Measurements from ENCODE around the gene LTN1. TPM values are rescaled to one million over a fixed set of nuclear protein-coding genes. Genes with fewer than 3 reads are reported as not detected.

The LTN1 gene
- total RNA-seq, 2 donors from 2014 or later, result 19.8 to 21.8 TPM

DNA sequence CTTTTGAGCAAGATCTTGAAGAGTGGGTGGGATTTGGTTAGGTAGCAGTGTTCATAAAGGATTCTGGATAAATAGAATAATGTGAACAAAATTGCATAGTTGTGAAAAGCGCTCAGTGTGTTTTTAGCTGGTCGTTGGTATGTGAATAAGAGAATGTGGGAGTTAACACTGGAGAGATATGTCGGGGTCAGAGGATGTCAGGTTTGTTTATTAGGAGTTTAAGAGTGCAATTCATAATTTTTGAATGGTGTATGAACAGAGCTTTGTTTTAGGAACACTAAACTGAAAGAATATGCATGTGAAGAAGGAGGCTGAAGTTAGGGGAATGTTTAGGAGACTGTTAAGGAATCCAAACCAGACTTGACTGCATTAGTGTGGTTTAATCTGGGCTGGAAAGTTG lies 41.2 kb upstream of the LTN1 start:
- no peaks in the 10 kb centered on the region for H3K4me1 Mint-ChIP-seq
- H3K36me3 ChIP-seq (ENCODE audit: control insufficient read depth, insufficient read depth, low read length), result peaks cover 91% of the 10 kb centered on the region
- H3K27me3 Mint-ChIP-seq (ENCODE audit: insufficient read depth), result no peaks in the 10 kb centered on the region
- H3K27ac ChIP-seq (ENCODE audit: low read depth, low read length), result no peak overlapping the region
- peaks cover 69% of the 10 kb centered on the region for H3K36me3 Mint-ChIP-seq (ENCODE audit: low read depth)
- no peaks in the 10 kb centered on the region for H3K9me3 Mint-ChIP-seq
- no peaks in the 10 kb centered on the region for H3K9me3 ChIP-seq (ENCODE audit: control insufficient read depth, low read length)
- no peaks in the 10 kb centered on the region for H3K4me1 ChIP-seq (ENCODE audit: control insufficient read depth, insufficient read depth, low read length)
- H3K9ac ChIP-seq (ENCODE audit: extremely low read depth, low read length, poor library complexity, severe bottlenecking), result no peak overlapping the region
- no peak overlapping the region for H3K27ac Mint-ChIP-seq
- WGBS, 2 experiments (ENCODE audit: insufficient coverage in 1 of 2, insufficient read length in 1 of 2), result 92 to 95% methylated on average over 3 of the region's 3 CpGs
- DNase-seq, result no peak
- H3K27me3 ChIP-seq (ENCODE audit: control insufficient read depth, insufficient read depth, low read length, poor library complexity, severe bottlenecking), result no peaks in the 10 kb centered on the region
- no peak overlapping the region for H3K4me3 Mint-ChIP-seq
- TF ChIP-seq, protein P1, sequence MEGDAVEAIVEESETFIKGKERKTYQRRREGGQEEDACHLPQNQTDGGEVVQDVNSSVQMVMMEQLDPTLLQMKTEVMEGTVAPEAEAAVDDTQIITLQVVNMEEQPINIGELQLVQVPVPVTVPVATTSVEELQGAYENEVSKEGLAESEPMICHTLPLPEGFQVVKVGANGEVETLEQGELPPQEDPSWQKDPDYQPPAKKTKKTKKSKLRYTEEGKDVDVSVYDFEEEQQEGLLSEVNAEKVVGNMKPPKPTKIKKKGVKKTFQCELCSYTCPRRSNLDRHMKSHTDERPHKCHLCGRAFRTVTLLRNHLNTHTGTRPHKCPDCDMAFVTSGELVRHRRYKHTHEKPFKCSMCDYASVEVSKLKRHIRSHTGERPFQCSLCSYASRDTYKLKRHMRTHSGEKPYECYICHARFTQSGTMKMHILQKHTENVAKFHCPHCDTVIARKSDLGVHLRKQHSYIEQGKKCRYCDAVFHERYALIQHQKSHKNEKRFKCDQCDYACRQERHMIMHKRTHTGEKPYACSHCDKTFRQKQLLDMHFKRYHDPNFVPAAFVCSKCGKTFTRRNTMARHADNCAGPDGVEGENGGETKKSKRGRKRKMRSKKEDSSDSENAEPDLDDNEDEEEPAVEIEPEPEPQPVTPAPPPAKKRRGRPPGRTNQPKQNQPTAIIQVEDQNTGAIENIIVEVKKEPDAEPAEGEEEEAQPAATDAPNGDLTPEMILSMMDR (conservative IDR thresholded peaks at IDR 0.05), result no peak
- no peak overlapping the region for H3K4me3 ChIP-seq (ENCODE audit: low read length)

GRCh38 chr21:29033301-29033700 lies 40.6 kb upstream of the LTN1 start:
- H3K4me3 Mint-ChIP-seq, result no peak overlapping the region
- TF ChIP-seq, protein P1 (conservative IDR thresholded peaks at IDR 0.05), result no peak
- DNase-seq, result no peak
- no peaks in the 10 kb centered on the region for H3K4me1 Mint-ChIP-seq
- H3K27ac Mint-ChIP-seq, result no peak overlapping the region
- 67 to 70% methylated on average over 3 of the region's 4 CpGs for WGBS, 2 experiments (ENCODE audit: insufficient coverage in 1 of 2, insufficient read length in 1 of 2)
- no peak overlapping the region for H3K27ac ChIP-seq (ENCODE audit: low read depth, low read length)
- H3K4me3 ChIP-seq (ENCODE audit: low read length), result no peak overlapping the region
- peaks cover 74% of the 10 kb centered on the region for H3K36me3 Mint-ChIP-seq (ENCODE audit: low read depth)
- no peak overlapping the region for H3K9ac ChIP-seq (ENCODE audit: extremely low read depth, low read length, poor library complexity, severe bottlenecking)
- H3K27me3 ChIP-seq (ENCODE audit: control insufficient read depth, insufficient read depth, low read length, poor library complexity, severe bottlenecking), result no peaks in the 10 kb centered on the region
- no peaks in the 10 kb centered on the region for H3K27me3 Mint-ChIP-seq (ENCODE audit: insufficient read depth)
- H3K9me3 Mint-ChIP-seq, result no peaks in the 10 kb centered on the region
- H3K4me1 ChIP-seq (ENCODE audit: control insufficient read depth, insufficient read depth, low read length), result no peaks in the 10 kb centered on the region
- H3K9me3 ChIP-seq (ENCODE audit: control insufficient read depth, low read length), result no peaks in the 10 kb centered on the region
- H3K36me3 ChIP-seq (ENCODE audit: control insufficient read depth, insufficient read depth, low read length), result peaks cover 91% of the 10 kb centered on the region

DNA sequence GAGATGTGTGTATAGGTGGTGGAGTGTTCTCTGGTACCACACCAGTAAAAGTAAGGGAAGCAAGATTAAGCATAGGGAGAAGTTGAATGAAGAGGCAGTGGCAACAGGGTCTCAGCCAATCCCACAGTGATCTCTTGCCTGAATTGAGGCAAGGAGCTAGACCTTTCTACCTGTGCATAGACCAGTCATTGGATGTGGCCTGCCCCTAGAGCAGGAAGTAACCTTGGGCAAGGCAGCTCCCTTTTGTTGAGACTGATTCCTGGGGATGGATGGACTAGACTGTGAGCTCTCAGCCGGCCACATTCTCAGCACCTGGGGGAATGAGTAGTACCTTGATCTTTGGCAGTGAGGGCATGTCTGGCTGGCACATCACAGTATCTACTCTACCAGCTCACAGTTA lies 38.2 kb upstream of the LTN1 start:
- H3K9me3 ChIP-seq (ENCODE audit: control insufficient read depth, low read length), result no peaks in the 10 kb centered on the region
- no peaks in the 10 kb centered on the region for H3K27me3 ChIP-seq (ENCODE audit: control insufficient read depth, insufficient read depth, low read length, poor library complexity, severe bottlenecking)
- H3K27ac ChIP-seq (ENCODE audit: low read depth, low read length), result no peak overlapping the region
- H3K4me3 ChIP-seq (ENCODE audit: low read length), result no peak overlapping the region
- no peaks in the 10 kb centered on the region for H3K4me1 ChIP-seq (ENCODE audit: control insufficient read depth, insufficient read depth, low read length)
- peaks cover 74% of the 10 kb centered on the region for H3K36me3 ChIP-seq (ENCODE audit: control insufficient read depth, insufficient read depth, low read length)
- peaks cover 55% of the 10 kb centered on the region for H3K36me3 Mint-ChIP-seq (ENCODE audit: low read depth)
- no peaks in the 10 kb centered on the region for H3K9me3 Mint-ChIP-seq
- H3K27me3 Mint-ChIP-seq (ENCODE audit: insufficient read depth), result no peaks in the 10 kb centered on the region
- H3K4me1 Mint-ChIP-seq, result no peaks in the 10 kb centered on the region
- WGBS, 2 experiments (ENCODE audit: insufficient coverage in 1 of 2, insufficient read length in 1 of 2), result 80% methylated on average over 1 of the region's 1 CpG
- DNase-seq, result no peak
- no peak overlapping the region for H3K9ac ChIP-seq (ENCODE audit: extremely low read depth, low read length, poor library complexity, severe bottlenecking)
- H3K27ac Mint-ChIP-seq, result no peak overlapping the region
- TF ChIP-seq, protein P1 (conservative IDR thresholded peaks at IDR 0.05), result no peak
- no peak overlapping the region for H3K4me3 Mint-ChIP-seq

Measured in endodermal cell (in vitro differentiated cells).